Measurements from ENCODE around the gene CNTN5.
A peak's percentile ranks its signal among the peaks of the same experiment; 100 is the strongest.

CNTN5 gene

DNA sequence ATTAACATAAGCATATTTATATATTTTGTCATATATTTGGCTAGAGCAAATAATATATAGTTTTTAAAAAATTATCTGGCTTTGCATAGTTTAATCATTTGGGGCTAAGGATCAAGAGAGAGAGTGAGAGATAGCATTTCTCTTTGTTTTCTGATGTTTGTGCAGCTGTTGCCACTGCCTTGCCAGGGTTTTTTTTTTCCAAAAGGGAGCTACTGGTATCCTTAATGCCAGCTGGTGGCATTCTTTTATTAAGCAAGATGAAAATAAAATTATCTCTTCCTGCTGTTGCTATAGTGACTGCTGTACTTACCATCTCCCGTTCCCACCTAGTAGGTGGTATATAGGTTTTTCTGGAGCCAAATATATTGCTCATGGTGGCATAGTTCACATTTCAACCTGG, 873.1 kb downstream of the CNTN5 start:
- Histone ChIP-seq H3K27ac (ENCODE audit: low read depth, low read length) (no peak overlapping the region), H3K79me2 (ENCODE audit: control insufficient read depth, insufficient read depth, low read length, unreplicated experiment) (no peaks in the 10 kb centered on the region), H3K36me3 (ENCODE audit: insufficient read depth, low read length) (no peaks in the 10 kb centered on the region), H3K4me3 (ENCODE audit: low read depth, low read length) (no peak overlapping the region), H3K4me1 (ENCODE audit: control insufficient read depth, insufficient read depth, low read length, unreplicated experiment) (no peaks in the 10 kb centered on the region), H3K27me3 (ENCODE audit: insufficient read depth, low read length) (no peaks in the 10 kb centered on the region), H2AFZ (ENCODE audit: low read length, unreplicated experiment) (no peak overlapping the region)

DNA sequence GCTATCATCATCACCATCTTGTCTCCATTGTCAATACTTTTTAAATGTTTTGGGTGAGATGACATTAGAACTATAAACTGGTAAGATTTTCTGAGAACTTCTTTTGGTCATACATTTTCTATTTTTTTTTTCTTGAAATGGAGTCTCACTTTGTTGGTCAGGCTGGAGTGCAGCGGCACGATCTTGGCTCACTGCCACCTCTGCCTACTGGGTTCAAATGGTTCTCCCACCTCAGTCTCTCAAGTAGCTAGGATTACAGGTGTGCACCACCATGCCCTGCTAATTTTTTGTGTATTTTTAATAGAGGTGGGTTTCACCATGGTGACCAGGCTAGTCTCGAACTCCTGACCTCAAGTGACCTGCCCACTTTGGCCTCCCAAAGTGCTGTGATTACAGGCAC, 880.4 kb downstream of the CNTN5 start:
- Histone ChIP-seq H2AFZ (ENCODE audit: low read length, unreplicated experiment) (no peak overlapping the region), H3K27ac (ENCODE audit: low read depth, low read length) (no peak overlapping the region), H3K36me3 (ENCODE audit: insufficient read depth, low read length) (no peaks in the 10 kb centered on the region), H3K27me3 (ENCODE audit: insufficient read depth, low read length) (no peaks in the 10 kb centered on the region), H3K4me1 (ENCODE audit: control insufficient read depth, insufficient read depth, low read length, unreplicated experiment) (no peaks in the 10 kb centered on the region), H3K79me2 (ENCODE audit: control insufficient read depth, insufficient read depth, low read length, unreplicated experiment) (no peaks in the 10 kb centered on the region), H3K4me3 (ENCODE audit: low read depth, low read length) (no peak overlapping the region)

DNA sequence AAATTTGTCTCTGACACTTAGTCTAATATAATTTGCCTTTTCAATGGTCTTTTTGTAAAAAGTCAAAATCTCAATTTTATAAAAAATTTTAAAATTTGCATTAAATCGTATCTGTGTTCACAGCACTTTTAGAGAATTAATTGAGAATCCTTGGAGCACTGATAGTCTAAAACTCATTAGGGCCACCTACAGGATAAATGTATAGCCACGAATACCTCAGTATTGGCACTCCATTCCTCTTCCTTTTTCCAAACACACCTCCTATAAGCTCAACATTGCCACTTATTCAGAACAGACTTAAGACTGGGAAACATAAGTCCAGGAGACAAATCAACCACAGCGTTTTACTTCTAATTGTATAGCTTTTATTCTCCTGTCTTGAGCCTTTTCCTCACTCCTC, 890.4 kb downstream of the CNTN5 start:
- H3K27ac ChIP-seq (ENCODE audit: low read depth, low read length), result no peak overlapping the region
- H3K4me3 ChIP-seq (ENCODE audit: low read depth, low read length), result no peak overlapping the region
- no peaks in the 10 kb centered on the region for H3K79me2 ChIP-seq (ENCODE audit: control insufficient read depth, insufficient read depth, low read length, unreplicated experiment)
- H3K36me3 ChIP-seq (ENCODE audit: insufficient read depth, low read length), result no peaks in the 10 kb centered on the region
- no peak overlapping the region for H2AFZ ChIP-seq (ENCODE audit: low read length, unreplicated experiment)
- no peaks in the 10 kb centered on the region for H3K27me3 ChIP-seq (ENCODE audit: insufficient read depth, low read length)
- H3K4me1 ChIP-seq (ENCODE audit: control insufficient read depth, insufficient read depth, low read length, unreplicated experiment), result no peaks in the 10 kb centered on the region

DNA sequence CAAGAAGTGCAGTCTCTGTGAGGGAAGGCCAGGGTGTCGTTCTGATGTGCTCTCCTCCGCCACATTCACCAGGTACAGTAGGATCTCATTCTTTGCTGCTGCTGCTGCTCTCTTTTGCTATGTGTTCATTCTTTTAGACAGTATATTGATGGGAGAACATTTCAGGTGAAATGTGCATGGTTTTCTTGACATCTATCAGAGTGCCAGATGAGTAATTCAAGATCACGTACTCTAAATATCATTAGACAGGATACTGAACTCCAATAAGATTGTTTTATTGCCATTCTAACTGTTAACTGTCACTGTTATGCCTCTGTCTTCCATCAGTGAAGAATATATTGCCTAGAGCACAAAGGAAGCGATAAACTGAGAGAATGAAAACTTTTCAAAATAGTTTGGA, 895.3 kb downstream of the CNTN5 start:
- no peak overlapping the region for H3K27ac ChIP-seq (ENCODE audit: low read depth, low read length)
- no peaks in the 10 kb centered on the region for H3K36me3 ChIP-seq (ENCODE audit: insufficient read depth, low read length)
- H3K79me2 ChIP-seq (ENCODE audit: control insufficient read depth, insufficient read depth, low read length, unreplicated experiment), result no peaks in the 10 kb centered on the region
- H3K27me3 ChIP-seq (ENCODE audit: insufficient read depth, low read length), result no peaks in the 10 kb centered on the region
- no peaks in the 10 kb centered on the region for H3K4me1 ChIP-seq (ENCODE audit: control insufficient read depth, insufficient read depth, low read length, unreplicated experiment)
- H2AFZ ChIP-seq (ENCODE audit: low read length, unreplicated experiment), result no peak overlapping the region
- no peak overlapping the region for H3K4me3 ChIP-seq (ENCODE audit: low read depth, low read length)

DNA sequence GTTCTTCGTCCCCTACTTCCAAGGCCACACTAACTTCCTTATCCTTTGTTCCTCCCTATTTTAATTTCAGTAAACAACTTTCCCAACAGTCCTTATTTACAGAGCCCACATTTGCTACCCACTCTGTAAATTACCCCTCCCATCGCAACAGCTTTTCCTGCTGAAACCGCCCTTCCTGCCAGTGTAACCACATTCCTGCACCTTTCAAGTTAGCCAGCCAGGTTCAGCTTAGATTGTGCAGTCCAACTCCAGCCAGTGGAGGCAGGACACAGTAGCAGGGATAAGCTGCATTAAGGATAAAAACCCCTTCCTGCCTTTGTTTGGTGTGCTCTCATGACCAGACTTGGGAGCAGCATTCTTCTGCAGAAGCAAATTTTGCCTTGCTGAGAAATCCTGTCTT, 898.0 kb downstream of the CNTN5 start:
- Histone ChIP-seq H3K36me3 (ENCODE audit: insufficient read depth, low read length) (no peaks in the 10 kb centered on the region), H3K27me3 (ENCODE audit: insufficient read depth, low read length) (no peaks in the 10 kb centered on the region), H3K4me1 (ENCODE audit: control insufficient read depth, insufficient read depth, low read length, unreplicated experiment) (no peaks in the 10 kb centered on the region), H3K27ac (ENCODE audit: low read depth, low read length) (no peak overlapping the region), H2AFZ (ENCODE audit: low read length, unreplicated experiment) (no peak overlapping the region), H3K79me2 (ENCODE audit: control insufficient read depth, insufficient read depth, low read length, unreplicated experiment) (no peaks in the 10 kb centered on the region), H3K4me3 (ENCODE audit: low read depth, low read length) (no peak overlapping the region)

DNA sequence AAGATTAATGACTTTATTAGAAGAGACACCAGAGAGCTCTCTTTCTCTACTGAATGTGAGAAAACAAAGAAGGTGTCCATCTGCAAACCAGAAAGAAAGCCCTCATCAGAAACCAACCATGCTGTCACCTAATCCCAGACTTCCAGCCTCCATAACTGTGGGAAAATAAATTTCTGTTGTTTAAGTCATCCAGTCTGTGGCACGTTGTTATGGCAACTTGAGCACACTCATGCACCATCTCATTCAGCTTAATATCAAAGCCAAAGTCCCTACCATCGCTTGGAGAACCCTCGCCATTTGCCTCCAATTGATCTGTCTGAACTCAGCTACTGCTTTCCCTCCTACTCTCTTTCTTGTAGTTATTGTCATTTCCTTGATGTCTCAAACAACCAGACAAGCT, 900.2 kb downstream of the CNTN5 start:
- H2AFZ ChIP-seq (ENCODE audit: low read length, unreplicated experiment), result no peak overlapping the region
- H3K27me3 ChIP-seq (ENCODE audit: insufficient read depth, low read length), result no peaks in the 10 kb centered on the region
- no peak overlapping the region for H3K27ac ChIP-seq (ENCODE audit: low read depth, low read length)
- H3K4me3 ChIP-seq (ENCODE audit: low read depth, low read length), result no peak overlapping the region
- no peaks in the 10 kb centered on the region for H3K79me2 ChIP-seq (ENCODE audit: control insufficient read depth, insufficient read depth, low read length, unreplicated experiment)
- no peaks in the 10 kb centered on the region for H3K36me3 ChIP-seq (ENCODE audit: insufficient read depth, low read length)
- H3K4me1 ChIP-seq (ENCODE audit: control insufficient read depth, insufficient read depth, low read length, unreplicated experiment), result no peaks in the 10 kb centered on the region

DNA sequence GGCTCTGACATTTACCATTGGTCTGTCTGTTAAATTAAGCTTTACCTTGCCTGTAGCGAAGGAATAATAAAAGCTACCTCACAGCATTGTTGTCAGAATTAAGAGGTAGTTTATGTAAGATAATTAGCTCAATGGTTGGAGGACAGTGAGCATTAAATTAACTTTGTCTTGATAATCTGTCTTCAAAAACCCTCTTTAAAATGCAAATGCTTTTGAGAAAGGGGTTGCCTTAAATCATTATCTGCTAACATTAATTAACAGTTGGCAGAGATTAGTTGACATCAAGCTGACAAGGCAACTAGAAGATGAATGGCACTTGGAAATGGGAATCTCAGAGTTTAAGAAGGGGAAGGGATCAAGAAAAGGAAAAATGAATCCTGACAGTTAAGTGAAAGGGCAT, 905.2 kb downstream of the CNTN5 start:
- no peak overlapping the region for H3K27ac ChIP-seq (ENCODE audit: low read depth, low read length)
- H3K36me3 ChIP-seq (ENCODE audit: insufficient read depth, low read length), result no peaks in the 10 kb centered on the region
- H3K4me1 ChIP-seq (ENCODE audit: control insufficient read depth, insufficient read depth, low read length, unreplicated experiment), result no peaks in the 10 kb centered on the region
- H2AFZ ChIP-seq (ENCODE audit: low read length, unreplicated experiment), result no peak overlapping the region
- no peak overlapping the region for H3K4me3 ChIP-seq (ENCODE audit: low read depth, low read length)
- H3K79me2 ChIP-seq (ENCODE audit: control insufficient read depth, insufficient read depth, low read length, unreplicated experiment), result no peaks in the 10 kb centered on the region
- H3K27me3 ChIP-seq (ENCODE audit: insufficient read depth, low read length), result no peaks in the 10 kb centered on the region

DNA sequence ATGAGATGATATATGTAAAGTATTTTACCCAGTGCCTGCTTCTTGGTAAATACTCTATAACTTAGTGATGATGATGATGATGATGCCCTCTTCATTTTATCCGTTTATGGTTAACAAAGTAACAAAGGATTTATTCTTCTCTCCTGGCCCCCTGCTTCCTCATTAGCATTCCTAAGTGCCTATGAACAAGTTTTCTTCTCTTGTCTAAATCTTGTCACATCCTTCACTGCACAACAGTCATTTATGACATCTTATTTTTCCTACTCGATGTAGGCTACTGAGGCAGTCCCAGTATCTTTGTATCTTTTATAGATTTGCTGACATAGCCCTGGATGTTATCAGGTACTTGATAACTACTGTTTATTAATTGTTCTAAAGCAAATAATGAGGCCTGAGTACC, 911.9 kb downstream of the CNTN5 start:
- H3K27me3 ChIP-seq (ENCODE audit: insufficient read depth, low read length), result no peaks in the 10 kb centered on the region
- no peaks in the 10 kb centered on the region for H3K36me3 ChIP-seq (ENCODE audit: insufficient read depth, low read length)
- H3K4me3 ChIP-seq (ENCODE audit: low read depth, low read length), result no peak overlapping the region
- H3K79me2 ChIP-seq (ENCODE audit: control insufficient read depth, insufficient read depth, low read length, unreplicated experiment), result no peaks in the 10 kb centered on the region
- H3K27ac ChIP-seq (ENCODE audit: low read depth, low read length), result no peak overlapping the region
- no peaks in the 10 kb centered on the region for H3K4me1 ChIP-seq (ENCODE audit: control insufficient read depth, insufficient read depth, low read length, unreplicated experiment)
- H2AFZ ChIP-seq (ENCODE audit: low read length, unreplicated experiment), result no peak overlapping the region

DNA sequence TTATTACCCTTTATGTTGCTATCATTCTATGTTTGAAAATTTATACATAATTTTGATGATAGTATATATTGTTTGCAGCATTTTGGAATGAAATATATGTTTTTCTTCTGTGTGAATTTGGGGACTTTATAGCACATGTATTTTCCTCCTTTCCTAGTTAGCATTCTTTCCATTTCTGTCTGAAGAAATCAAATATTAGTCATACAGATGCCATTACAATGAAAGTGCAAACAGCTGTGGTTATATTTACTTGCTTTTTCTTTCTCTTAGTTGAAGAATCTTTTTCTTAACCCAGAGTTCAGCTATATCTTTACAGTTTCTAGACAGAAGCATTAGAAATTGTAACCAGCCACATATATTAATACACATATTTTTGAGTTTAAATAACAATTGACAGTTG, 913.3 kb downstream of the CNTN5 start:
- no peak overlapping the region for H3K4me3 ChIP-seq (ENCODE audit: low read depth, low read length)
- H3K4me1 ChIP-seq (ENCODE audit: control insufficient read depth, insufficient read depth, low read length, unreplicated experiment), result no peaks in the 10 kb centered on the region
- no peaks in the 10 kb centered on the region for H3K27me3 ChIP-seq (ENCODE audit: insufficient read depth, low read length)
- H3K79me2 ChIP-seq (ENCODE audit: control insufficient read depth, insufficient read depth, low read length, unreplicated experiment), result no peaks in the 10 kb centered on the region
- H3K36me3 ChIP-seq (ENCODE audit: insufficient read depth, low read length), result no peaks in the 10 kb centered on the region
- H2AFZ ChIP-seq (ENCODE audit: low read length, unreplicated experiment), result no peak overlapping the region
- H3K27ac ChIP-seq (ENCODE audit: low read depth, low read length), result no peak overlapping the region

DNA sequence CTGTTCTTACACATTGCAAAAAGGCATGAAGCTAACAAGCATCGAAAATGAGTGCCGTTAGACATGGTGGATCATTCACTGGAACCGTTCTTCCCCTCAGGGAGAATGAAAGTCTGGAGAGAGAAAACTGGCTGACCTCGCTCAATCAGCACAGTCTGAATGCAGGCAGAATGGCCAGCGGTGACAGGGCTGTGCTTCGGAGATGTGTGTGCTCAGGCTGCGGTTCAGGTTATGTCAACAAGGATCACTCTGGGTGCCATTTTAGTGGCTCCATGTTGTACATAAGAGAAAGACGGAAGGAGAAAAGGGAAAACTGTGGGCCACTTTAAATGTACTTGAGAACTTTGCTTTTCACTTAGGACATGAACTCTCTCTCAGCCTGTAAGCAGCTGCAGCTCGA, 916.6 kb downstream of the CNTN5 start:
- no peak overlapping the region for H3K4me3 ChIP-seq (ENCODE audit: low read depth, low read length)
- H3K4me1 ChIP-seq (ENCODE audit: control insufficient read depth, insufficient read depth, low read length, unreplicated experiment), result no peaks in the 10 kb centered on the region
- no peak overlapping the region for H2AFZ ChIP-seq (ENCODE audit: low read length, unreplicated experiment)
- no peaks in the 10 kb centered on the region for H3K36me3 ChIP-seq (ENCODE audit: insufficient read depth, low read length)
- no peak overlapping the region for H3K27ac ChIP-seq (ENCODE audit: low read depth, low read length)
- no peaks in the 10 kb centered on the region for H3K79me2 ChIP-seq (ENCODE audit: control insufficient read depth, insufficient read depth, low read length, unreplicated experiment)
- no peaks in the 10 kb centered on the region for H3K27me3 ChIP-seq (ENCODE audit: insufficient read depth, low read length)

DNA sequence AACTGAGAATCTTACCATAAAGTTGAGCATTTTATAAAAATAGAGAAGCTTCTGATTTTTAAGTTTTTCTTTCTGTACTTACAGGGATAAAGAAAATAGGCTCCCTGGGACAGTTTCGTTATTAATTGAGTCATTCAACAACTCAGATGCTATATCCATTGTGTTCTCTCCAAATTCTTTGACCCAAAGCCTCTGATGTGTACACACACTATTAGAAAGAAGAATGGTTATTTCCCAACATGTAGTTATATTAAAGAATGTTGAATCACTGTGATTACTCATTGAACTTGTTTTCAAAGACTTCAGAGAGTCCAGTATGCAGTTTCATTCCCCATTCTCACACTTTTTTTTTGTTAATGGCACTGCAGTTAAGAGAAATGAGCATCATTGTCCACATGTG, 932.1 kb downstream of the CNTN5 start:
- peaks cover 3% of the 10 kb centered on the region for H3K4me1 ChIP-seq (ENCODE audit: control insufficient read depth, insufficient read depth, low read length, unreplicated experiment)
- no peak overlapping the region for H3K4me3 ChIP-seq (ENCODE audit: low read depth, low read length)
- no peaks in the 10 kb centered on the region for H3K79me2 ChIP-seq (ENCODE audit: control insufficient read depth, insufficient read depth, low read length, unreplicated experiment)
- no peak overlapping the region for H2AFZ ChIP-seq (ENCODE audit: low read length, unreplicated experiment)
- no peaks in the 10 kb centered on the region for H3K27me3 ChIP-seq (ENCODE audit: insufficient read depth, low read length)
- H3K27ac ChIP-seq (ENCODE audit: low read depth, low read length), result peak overlapping the region; percentile 52
- no peaks in the 10 kb centered on the region for H3K36me3 ChIP-seq (ENCODE audit: insufficient read depth, low read length)

DNA sequence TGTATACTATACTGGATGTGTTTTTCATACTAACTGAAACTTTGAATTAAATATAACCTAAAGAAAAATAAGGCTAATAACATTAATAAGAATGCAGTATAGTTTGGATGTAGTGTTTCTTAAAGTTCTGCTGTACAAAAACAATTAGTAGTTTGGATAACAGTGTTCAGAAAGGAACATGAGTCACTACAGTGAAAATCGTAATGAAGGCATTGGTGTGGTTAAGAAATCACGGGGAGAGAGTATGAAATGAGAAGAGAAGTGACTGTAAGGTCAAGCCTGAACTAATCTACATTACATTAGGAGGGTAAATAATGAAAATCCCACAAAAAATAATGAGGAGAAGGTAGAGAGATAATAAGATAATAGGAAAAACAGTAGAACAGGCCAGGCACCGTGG, 939.8 kb downstream of the CNTN5 start:
- H3K4me1 ChIP-seq (ENCODE audit: control insufficient read depth, insufficient read depth, low read length, unreplicated experiment), result no peaks in the 10 kb centered on the region
- H3K27me3 ChIP-seq (ENCODE audit: insufficient read depth, low read length), result no peaks in the 10 kb centered on the region
- H3K79me2 ChIP-seq (ENCODE audit: control insufficient read depth, insufficient read depth, low read length, unreplicated experiment), result no peaks in the 10 kb centered on the region
- H2AFZ ChIP-seq (ENCODE audit: low read length, unreplicated experiment), result no peak overlapping the region
- no peak overlapping the region for H3K27ac ChIP-seq (ENCODE audit: low read depth, low read length)
- no peak overlapping the region for H3K4me3 ChIP-seq (ENCODE audit: low read depth, low read length)
- no peaks in the 10 kb centered on the region for H3K36me3 ChIP-seq (ENCODE audit: insufficient read depth, low read length)

Measured in ACC112 (cell line).